Measurements from ENCODE around the gene TSNAX.

- no peak for TF ChIP-seq ZFX (IDR thresholded peaks at IDR 0.05; ENCODE audit: borderline replicate concordance)
- TF ChIP-seq CTCF (IDR thresholded peaks at IDR 0.05) = no peak
These were observed 16.2 kb upstream of the TSNAX start for GRCh38 chr1:231512147-231512698.

Measured in 22Rv1 (cell line).